Colonic mucosa (tissue), 4 donors: ENCODE results near the gene ZCCHC18. TPM values are rescaled to one million over a fixed set of nuclear protein-coding genes. Genes with fewer than 3 reads are reported as not detected.

Experiments
- DNase-seq: peaks from one replicate; pipeline ENCODE4 v3.0.0-alpha.2; 2020
- H3K27ac ChIP-seq: fragments of 200-600 bp; one replicate; pipeline ENCODE4 v1.8.0; 2021
- H3K27me3 ChIP-seq: fragments of 200-600 bp; one replicate; pipeline ENCODE4 v1.8.0; 2021
- H3K36me3 ChIP-seq: fragments of 200-600 bp; one replicate; pipeline ENCODE4 v1.8.0; 2021
- H3K4me1 ChIP-seq: fragments of 200-600 bp; one replicate; pipeline ENCODE4 v1.8.0; 2021; ENCODE audit warnings: mild to moderate bottlenecking
- H3K4me3 ChIP-seq: fragments of 200-600 bp; one replicate; pipeline ENCODE4 v1.8.0; 2021
- H3K9ac ChIP-seq, 2 donors: one replicate each; pipeline ENCODE4 v1.7.0; 2013; ENCODE audit warnings: control low read depth in 2 of 2, low read depth in 2 of 2, low read length in 2 of 2
- H3K9me3 ChIP-seq: fragments of 200-600 bp; one replicate; pipeline ENCODE4 v1.8.0; 2021
- CTCF ChIP-seq: fragments of 200-600 bp; IDR thresholded peaks from one replicate; pipeline ENCODE4 v1.8.0; 2022; ENCODE audit warnings: antibody characterized with exemption, mild to moderate bottlenecking
- intact Hi-C: fragments of 100-400 bp; cut with DNase I; formaldehyde crosslinking; loops from one replicate; pipeline ENCODE4 v1.14.1; 2022
- total RNA-seq, 2 donors: library from RNA; stranded (reverse); fragmentation: NEBNext Ultra II Directional in 1 of 2; extraction: Animal tissue kit (Norgen Biotek cat#: 25700) in 1 of 2; gene quantifications; one replicate each; pipeline ENCODE4 v1.2.1, GENCODE V29; 2021
- donor health status: healthy.
- donor health status: DM: no; HTN: no; CAD: no.
- donor health status: DM: no; HTN: no; CAD: no.

ZCCHC18 gene
- total RNA-seq, 2 donors from 2014 or later, result 0.98 TPM; not detected in 1

- Histone ChIP-seq H3K27ac (no peak overlapping the region), H3K9me3 (no peaks in the 10 kb centered on the region), H3K4me1 (no peaks in the 10 kb centered on the region), H3K9ac (no peak overlapping the region), H3K36me3 (no peaks in the 10 kb centered on the region), H3K27me3 (no peaks in the 10 kb centered on the region), H3K4me3 (no peak overlapping the region)
- no peak for DNase-seq
- TF ChIP-seq CTCF, result no peak
- intact Hi-C loops, result no loop called here
These were observed 6.4 kb downstream of the ZCCHC18 start for GRCh38 chrX:104118765-104119164.

- Histone ChIP-seq H3K4me3 (no peak overlapping the region), H3K27ac (no peak overlapping the region), H3K9ac (no peak overlapping the region), H3K27me3 (no peaks in the 10 kb centered on the region), H3K36me3 (no peaks in the 10 kb centered on the region), H3K9me3 (no peaks in the 10 kb centered on the region), H3K4me1 (no peaks in the 10 kb centered on the region)
- no peak for TF ChIP-seq CTCF
- DNase-seq, result no peak
- intact Hi-C loops, result no loop called here
These were observed 10.5 kb downstream of the ZCCHC18 start for GRCh38 chrX:104122829-104123228.

- H3K27ac ChIP-seq, result no peak overlapping the region
- H3K9ac ChIP-seq, result no peak overlapping the region
- no peak for TF ChIP-seq CTCF
- no peaks in the 10 kb centered on the region for H3K27me3 ChIP-seq
- no peaks in the 10 kb centered on the region for H3K36me3 ChIP-seq
- no peak overlapping the region for H3K4me3 ChIP-seq
- intact Hi-C loops, result no loop called here
- H3K9me3 ChIP-seq, result no peaks in the 10 kb centered on the region
- no peaks in the 10 kb centered on the region for H3K4me1 ChIP-seq
- DNase-seq, result no peak
These were observed 14.5 kb downstream of the ZCCHC18 start for GRCh38 chrX:104126856-104127255.

GRCh38 chrX:104130808-104131207, 18.5 kb downstream of the ZCCHC18 start:
- no peak overlapping the region for H3K9ac ChIP-seq
- no peak for DNase-seq
- H3K9me3 ChIP-seq, result no peaks in the 10 kb centered on the region
- H3K36me3 ChIP-seq, result no peaks in the 10 kb centered on the region
- H3K27ac ChIP-seq, result no peak overlapping the region
- intact Hi-C loops, result loop anchor here (10.0 kb wide), 1 partner anchor 286 kb away; no protein-coding TSS in a partner anchor
- H3K4me1 ChIP-seq, result no peaks in the 10 kb centered on the region
- no peak for TF ChIP-seq CTCF
- no peak overlapping the region for H3K4me3 ChIP-seq
- H3K27me3 ChIP-seq, result no peaks in the 10 kb centered on the region

- TF ChIP-seq CTCF, result no peak
- H3K36me3 ChIP-seq, result no peaks in the 10 kb centered on the region
- no peaks in the 10 kb centered on the region for H3K9me3 ChIP-seq
- H3K4me1 ChIP-seq, result no peaks in the 10 kb centered on the region
- no peak overlapping the region for H3K27ac ChIP-seq
- DNase-seq, result no peak
- H3K4me3 ChIP-seq, result no peak overlapping the region
- H3K9ac ChIP-seq, result no peak overlapping the region
- no peaks in the 10 kb centered on the region for H3K27me3 ChIP-seq
- intact Hi-C loops, result loop anchor here (10.0 kb wide), 1 partner anchor 290 kb away; no protein-coding TSS in a partner anchor
These were observed 22.4 kb downstream of the ZCCHC18 start for GRCh38 chrX:104134583-104135261.
